ENCODE measurements around the gene CA10.

The CA10 gene

DNA sequence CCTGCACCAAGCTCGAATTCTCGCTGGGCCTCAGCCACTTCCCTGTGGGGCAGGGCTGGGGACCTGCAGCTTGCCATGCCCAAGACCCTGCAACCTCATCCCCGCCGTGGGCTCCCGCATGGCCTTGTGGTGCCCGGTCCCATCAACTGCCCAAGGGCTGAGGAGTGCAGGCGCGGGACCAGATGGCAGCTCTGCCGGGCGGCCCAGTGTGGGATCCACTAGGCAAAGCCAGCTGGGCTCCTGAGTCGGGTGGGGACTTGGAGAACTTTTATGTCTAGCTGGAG lies 489.6 kb downstream of the CA10 start:
- peak; percentile 6 for DNase-seq

DNA sequence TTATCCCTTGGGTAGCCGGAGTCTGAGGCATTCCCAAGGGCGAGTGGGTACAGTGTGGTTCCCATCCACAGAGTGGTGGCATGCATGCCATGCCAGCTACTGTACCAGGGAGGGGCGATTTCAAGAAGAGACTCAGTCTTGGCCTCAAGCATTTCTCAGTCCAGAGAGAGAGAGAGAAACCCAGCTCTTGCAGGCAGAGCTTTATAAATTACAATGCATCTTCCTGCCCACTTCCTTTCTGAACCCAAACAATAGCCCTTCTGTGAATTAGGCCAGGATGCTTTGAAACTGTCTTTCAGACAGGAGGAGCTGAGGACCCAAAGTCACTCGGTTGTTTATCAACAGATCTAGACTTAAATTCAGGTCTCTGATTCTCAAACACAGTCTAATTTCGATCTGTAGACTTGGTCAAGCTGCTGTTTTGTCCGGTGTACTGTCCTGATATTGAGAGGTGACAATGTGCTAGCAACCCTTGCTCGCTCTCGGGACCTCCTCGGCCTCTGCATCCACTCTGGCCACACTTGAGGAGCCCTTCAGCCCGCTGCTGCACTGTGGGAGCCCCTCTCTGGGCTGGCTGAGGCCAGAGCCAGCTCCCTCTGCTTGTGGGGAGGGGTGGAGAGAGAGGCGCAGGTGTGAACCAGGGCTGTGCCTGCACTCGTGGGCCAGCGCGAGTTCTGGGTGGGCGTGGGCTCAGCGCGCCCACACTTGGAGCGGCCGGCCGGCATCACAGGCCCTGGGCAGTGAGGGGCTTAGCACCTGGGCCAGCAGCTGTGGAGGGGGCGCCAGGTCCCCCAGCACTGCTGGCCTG lies 490.2 kb downstream of the CA10 start:
- peak; percentile 19 for DNase-seq

DNA sequence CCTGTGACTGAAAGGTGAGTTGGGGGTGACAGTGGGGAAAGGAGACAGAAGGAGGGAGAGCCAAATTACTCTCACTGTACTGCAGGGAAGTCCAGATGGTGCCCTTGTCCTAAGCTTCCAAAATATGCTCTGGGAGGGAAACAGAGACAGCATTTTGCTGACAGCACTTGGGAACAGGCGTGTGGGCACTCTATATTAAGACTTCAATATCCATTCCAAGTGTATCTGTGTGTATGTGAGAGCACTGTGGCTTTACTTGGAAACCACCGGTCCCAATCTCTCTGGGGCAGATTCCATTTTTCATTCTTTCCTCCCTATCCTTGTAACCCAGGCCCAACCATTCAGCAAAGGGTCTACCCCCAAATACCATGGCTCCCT lies 490.8 kb downstream of the CA10 start:
- no peak for DNase-seq

DNA sequence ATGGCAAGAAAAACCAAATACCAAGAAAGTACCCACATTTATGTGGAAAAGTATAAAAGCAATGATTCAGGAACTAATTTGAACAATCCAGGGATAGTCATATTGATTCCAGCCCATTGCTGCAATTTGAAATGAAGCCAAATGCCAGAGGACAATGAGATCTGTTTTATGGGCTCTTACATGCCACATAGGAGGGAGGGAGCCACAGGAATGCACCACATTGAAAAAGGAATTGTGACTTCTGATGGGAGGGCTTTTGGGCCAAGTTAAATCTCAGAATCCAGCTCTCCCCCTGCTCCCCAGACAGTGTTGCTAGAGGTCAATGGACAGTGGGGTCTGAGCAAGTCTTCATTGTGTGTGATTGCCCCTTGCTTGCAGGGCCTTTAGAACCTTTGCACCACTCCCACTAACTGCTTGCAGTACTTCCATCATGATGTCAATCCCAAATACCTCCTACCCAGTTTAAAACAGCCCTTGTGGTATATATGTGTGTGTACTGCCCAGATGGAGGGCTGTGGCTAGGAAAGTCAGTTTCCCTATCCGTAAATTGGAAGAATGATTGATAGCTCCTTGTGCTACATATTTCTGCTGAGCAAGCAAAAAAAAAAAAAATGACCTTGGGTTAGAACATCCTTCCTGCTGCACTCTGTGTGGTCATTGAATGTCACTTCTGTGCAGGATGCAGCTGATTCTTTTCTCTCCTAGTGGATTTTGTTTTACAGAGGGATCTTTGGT lies 491.4 kb downstream of the CA10 start:
- peak; percentile 22 for DNase-seq

DNA sequence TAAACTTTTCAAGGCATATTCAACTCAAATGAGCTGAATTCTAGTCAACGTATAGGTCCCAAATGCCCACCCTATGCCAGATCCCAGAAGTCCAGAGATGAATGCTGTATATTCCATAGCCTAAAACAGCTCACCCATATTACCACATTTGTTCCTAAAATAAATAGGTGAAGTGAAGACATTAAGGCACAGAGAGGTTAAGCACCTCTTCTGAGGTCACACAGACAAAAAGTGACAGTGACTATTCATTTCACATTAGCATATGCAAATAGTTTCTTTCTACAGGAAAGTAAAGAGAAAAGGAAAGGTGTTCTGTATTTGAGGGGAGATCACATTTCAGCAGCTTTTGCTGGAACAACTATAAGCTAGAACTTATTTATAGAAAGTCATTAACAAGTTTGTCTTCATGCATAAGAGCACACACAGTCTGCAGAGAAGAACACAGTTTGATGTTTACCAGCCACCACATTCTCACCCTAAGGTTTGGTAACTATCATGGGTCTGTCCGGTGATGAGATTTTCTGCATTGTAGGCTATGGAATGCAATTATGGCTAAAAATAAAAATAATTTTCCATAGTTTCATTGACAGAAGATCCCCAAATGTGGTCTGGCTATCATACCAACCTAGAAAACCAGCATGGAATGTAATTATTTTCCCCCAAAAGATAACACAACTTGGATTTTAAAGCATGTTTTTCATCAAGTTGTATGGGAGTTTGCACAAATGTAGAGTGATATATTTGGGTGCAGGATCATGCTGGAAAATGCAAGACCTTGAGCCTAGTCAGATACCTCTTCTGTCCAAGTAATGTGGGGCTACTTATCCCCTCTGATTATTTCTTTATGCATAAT lies 496.1 kb downstream of the CA10 start:
- DNase-seq = no peak

DNA sequence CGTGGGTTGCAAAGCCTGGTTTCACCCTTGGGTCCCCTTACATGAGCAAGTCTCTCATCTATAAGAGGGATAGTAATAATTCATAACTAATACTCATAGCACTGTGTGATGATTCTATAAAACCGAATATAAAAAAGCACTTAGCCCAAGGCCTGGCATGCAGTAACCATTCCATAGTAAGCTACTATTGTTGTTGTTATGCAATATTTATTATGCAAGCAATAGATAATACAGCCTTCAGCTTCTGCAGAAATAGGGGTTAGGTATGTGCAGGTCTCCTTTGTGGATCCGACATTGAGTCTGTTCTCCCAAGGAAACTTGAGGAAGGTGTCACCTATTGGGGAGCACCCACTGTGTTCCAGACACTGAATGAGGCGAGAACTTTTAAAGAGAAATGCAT lies 497.1 kb downstream of the CA10 start:
- no peak for DNase-seq

DNA sequence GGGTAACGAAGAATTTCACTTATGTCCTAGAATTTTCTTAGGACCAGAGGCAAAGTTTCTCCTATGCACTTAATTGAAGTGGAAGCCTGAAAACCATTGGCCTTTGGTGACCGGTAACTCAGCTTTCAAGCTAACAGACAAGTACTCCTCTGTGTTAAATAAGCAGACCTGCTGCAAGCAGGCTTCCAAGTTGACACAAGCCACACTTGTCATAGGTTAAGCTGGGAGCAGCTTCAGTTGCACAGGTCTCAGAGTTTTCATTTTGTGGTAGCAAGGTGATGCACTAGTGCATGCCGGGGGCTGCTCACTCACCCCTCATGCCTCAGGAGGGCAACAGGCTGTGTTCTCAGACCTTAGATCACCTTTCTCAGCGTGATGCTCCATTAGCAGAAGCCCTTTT lies 498.2 kb downstream of the CA10 start:
- DNase-seq = no peak

DNA sequence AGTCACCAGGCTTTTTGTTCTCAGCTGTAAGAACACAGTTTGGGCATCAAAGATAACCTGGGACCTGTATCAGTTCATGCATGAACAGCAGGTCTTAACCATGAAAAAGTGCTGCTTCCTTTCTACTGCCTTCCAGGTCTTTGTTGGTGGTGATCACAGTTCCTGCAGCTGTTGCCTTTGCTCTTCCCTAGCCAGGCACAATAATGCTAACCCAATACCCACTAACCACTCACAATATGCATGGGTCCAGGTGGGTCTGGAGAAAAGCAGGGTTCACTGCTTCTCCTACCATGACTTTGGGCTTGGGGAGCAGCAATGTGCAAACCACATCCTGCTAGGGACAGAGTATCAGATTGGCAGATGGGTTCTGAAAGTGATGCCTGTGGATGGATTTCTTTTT lies 501.3 kb downstream of the CA10 start:
- no peak for DNase-seq

DNA sequence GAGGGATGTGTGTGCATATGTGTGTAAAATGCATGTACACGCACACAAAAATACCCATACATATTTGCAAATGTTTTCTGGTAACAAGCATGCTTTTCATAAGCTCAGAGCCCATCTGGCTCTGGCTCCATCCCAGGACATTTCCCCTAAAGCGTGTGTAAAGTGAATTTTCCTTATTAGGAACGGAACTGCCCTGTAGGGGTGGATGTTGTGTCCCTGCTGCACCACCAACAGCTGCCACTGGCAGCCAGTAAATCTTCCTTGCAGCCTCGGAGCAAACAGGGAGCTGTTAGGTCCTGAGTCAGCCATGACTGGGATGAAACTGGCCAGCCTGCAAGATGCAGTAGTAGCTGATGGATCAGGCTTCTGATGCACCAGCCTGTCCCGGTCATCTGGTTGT lies 504.6 kb downstream of the CA10 start:
- peak; percentile 76 for DNase-seq

DNA sequence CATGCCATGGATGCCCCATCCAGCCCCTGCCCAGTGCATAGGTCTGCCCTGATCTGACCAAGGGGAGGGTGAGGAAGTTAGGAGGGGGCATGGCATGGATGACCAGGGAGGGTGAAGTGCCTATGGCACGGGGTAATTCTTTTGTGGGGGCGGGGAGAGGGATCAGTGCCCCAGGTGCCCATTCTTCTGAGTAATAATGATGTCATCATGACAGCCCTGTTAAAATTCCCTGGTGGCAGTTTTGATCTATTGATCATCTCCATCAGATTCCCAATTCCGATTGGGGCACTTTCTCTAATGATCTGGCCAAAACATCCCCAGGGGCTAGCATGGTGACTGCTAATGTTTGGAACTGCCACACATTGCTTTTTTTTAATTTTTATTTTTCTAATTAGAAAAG lies 506.0 kb downstream of the CA10 start:
- no peak for DNase-seq

DNA sequence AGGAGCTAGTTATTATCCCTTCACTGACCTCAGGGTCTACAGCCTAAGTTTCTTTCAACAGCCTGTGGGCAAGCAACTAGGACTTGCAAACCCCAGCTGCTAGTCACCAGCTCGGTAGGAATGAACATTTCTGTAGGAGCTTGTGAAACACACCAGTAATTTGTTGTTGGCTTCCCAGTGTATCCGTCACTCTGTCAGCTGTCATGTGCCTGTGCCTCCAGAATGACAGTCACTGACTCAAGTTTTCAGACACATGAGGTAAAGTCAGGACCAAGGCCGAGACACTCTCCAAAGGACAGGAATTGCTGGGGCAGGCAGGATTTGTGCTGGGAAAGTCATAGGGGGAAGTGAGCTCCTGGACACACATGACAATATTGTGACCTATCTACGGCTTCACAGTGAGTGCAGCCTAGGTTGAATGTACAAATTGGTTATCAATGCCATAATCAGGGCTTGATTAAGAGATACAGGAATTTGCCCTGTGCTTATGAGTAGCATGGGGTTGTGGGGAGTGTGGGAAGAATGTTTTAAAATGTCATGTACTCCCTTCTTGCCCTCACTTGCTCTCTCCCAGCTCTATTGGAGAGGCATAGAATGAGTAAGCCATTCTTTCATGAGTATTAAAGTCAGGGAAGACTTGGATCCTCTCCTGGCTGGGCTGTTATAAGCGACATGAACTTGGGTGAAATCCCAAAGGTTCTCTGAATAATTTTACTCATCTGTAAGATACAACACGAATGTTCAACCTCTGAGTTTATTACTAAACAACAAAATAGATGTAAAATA lies 506.8 kb downstream of the CA10 start:
- DNase-seq = no peak

DNA sequence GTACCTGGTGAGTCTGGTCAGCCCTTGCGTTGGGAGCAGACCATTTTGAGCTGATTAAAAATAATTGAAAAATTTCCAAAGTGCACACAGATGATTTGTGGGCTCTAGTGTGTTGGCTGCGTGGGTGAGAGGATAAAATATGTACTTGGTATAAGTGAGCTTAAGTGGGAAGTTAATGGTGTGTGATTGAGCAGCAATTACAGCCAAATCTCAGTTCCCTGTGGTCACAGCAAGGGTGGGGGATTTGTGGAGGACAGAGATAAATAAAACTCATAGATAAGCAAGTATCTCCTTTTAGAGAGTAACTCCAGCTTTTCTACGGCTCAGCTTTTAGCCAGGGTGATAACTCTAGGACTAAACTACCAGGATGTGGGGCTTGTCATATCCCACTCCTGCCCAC lies 507.7 kb downstream of the CA10 start:
- no peak for DNase-seq

DNA sequence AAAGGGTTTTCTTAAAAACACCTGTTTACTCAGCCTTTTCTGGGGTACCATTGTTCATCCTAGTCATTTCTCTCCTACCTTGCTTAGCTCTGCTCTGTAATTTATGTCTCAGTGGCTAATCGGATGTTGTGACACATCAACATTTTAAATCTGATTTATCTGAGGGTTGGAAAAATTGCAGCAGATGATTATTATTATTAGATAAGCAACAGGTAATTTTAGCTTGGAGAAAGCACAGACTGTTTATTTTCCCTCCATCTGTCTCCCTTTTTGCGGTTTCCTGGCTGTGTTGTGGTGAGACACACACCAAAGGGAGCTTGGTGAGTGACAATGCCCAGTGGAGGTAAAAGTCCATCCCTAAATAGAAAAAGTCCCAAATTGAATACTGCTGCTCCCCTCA lies 508.3 kb downstream of the CA10 start:
- DNase-seq = no peak

DNA sequence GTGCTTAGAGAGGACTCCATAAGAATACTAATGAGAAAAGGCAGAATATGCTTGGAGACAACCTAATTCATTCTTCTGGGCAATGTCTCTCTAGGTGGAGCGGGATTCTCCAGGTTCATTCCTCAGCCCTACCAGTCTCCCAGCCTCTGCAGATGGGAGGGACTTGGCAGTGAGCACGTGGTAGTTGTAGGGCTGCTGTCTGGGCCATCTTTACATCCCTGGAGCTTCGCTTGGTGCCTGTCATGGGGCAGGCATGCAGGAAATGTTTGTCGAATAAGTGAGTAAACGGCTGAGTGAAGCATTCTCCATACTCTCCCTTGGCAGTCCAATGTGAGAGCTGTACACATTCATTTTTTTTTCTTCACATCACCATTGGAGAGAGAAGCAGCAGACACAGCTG lies 510.7 kb downstream of the CA10 start:
- peak; percentile 77 for DNase-seq

DNA sequence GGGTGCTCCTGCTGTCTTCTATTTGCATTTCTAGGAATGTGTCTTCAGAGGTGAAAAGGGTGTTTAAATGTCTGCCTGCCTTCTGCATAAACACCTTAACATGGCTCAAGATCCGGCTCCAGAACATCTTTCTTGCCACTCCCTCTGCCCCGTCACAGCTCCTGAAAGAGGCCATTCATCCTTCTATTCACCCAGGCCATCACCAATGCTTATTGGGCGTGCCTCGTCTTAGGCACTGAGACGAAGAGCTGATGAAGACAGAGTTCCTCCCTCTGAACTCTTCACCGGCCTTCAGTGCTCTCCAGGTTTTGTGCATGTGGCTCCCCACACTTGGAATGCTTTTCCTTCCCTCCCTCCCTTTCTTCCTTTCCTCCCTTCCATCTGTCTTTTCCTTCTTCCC lies 511.4 kb downstream of the CA10 start:
- no peak for DNase-seq

DNA sequence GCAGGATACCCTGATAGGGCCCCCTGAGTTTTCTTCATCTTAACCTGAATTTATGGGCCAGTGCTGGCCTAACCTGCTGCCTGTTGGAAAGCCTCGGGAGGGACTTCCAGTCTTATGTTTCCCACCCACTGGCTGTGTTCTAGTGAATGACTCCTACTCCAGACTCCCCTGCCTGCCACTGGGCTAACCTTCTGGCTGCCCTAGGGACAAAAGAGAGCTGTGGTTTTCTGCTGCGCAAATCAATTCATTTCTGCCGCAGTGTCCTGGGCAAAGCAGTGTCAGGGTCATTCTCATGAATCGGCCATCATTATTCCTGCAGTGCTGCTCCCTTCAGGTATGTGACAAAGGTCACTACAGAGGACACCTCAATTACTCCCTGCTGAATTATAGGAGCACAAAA lies 512.0 kb downstream of the CA10 start:
- DNase-seq = no peak

DNA sequence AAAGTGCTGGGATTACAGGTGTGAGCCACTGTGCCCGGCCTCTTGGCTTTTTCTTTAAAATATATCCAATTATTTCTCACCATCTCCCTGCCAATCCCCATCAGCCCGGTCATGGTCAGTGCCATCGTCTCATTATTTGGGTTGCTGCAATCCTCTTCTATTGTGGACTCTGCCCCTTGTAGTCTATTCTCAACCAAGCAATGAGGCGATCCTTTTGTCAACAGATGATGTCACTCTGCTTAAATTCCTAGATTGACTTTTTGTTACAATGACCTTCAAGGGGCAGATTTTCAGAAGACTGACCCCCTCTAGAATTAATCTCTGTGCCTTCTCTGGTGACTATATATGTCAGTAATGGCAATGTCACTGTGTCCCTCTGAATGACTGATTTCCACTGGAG lies 513.5 kb downstream of the CA10 start:
- no peak for DNase-seq

DNA sequence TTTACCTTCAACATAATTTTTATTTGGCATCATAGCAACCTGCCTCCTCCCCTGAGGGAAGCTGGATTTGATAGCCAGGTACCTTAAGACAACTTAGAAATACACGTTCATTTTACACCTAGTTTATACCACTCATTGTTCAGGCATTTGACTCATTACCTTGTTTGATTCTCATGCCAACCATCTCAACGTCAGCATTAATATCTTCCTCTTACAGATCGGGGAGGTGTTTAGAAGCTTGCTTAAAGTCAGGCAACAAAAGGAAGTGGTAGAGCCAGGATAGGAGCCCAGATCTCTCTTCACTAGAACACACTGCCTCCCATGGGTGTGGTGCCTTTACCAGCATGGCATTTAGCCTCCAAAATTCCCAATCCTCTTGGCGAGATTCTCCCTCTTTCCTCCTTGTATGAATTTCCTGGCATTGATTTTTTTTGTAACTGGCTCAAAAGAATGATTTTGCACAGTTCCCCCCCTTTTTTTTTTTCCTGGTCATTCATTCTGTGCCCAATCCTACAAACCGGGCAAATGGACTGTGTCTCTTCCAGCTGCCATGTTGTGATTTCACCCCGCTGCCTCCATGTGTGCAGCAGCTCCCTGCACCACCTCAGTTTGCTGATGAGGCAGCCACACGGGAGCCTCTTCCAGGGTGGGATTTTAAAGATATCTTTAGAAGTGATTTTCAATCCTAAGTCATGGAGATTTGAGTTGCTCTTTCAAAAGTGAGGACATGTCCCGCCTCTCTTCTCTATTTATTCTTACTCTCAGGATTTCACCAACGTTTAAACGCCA lies 514.6 kb downstream of the CA10 start:
- peak; percentile 26 for DNase-seq

DNA sequence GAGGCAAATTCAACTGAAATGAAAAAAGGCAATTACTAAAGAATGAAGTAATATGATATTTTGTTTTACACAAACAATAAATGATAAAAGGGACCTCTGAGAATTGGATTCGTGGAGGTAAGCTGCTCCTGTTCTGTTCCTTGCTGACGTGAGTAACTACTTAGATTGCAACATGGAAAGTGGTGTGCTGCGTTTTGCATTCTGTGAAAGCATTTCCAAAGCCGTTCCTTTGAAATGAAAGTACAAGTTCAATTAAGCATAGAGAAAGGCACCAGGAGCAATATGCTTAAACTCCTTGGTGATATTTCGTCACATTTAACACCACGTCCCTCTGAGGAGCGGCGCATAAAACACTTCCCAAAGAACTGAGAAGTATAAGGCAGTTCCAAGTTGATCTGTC lies 516.5 kb downstream of the CA10 start:
- peak; percentile 21 for DNase-seq

DNA sequence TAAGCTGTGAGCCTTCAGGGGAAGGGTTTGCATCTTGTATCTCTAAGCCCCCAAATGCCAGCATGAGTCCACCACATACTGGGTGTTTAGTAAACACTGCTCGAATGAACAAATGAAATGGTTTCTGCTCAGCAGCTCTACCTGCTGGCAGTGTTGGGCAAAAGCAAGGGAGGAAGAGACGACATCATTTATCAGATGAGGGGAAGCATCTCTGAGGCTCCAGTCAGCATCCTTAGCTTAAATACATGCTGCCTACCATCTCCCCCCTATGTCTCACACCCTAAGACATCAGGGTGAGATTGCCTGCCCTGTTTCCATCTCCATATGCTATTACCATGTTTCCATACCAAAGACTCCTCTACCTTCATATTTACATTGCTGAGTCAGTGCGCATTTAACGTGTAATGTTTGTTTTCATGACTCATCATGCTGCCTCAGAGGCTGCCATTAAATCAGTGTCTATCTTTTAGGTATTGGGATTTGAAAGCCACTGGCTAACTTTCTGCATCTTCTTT lies 518.3 kb downstream of the CA10 start:
- DNase-seq = peak; percentile 77

DNA sequence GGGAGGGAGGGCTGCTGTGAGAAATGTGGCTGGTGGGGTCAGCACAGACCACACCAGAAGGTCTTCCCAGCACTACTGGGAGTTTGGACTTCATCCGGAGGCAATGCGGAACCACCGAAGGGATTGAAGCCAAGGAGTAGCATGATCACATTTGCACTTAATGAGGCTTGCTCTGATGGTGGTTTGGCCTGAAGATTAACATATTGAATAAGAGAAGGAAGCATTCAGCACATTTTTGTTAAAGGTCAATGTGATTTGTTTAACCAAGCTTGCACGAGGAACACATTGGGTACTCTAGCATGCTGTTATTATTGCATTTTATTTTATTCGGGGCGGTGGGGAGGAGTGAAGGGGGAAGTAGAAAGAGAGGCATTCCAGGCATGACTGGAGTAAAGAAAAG lies 519.5 kb downstream of the CA10 start:
- DNase-seq = no peak

DNA sequence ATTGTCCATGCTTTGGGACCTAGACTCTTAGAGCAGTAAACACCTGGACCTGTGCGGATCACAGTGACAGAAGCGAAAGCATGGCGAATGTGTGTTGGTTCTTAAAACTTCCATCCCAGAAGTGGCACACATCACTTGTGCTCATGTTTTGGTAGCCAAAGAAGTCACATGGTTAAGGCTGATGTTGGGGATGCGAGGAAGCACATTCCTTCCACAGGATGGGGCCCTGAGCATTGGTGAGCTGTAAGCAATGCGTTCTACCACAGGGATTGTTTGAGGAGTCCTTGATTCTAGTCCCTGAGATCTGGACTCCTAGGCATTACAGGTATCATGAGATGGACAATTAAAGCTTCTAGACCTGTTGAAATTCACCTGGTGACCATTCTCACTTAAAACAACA lies 522.2 kb downstream of the CA10 start:
- peak; percentile 63 for DNase-seq

Data from islet precursor cell (in vitro differentiated cells).